ENCODE data around the gene ALKBH7. TPM values are rescaled to one million over a fixed set of nuclear protein-coding genes. Genes with fewer than 3 reads are reported as not detected.

The ALKBH7 gene
- total RNA-seq, 2 experiments from 2014 or later = 61.0 to 75.9 TPM

- ChIA-PET POLR2A (no interaction called here), CTCF (ENCODE audit: unreplicated experiment) (no interaction called here)
- peaks cover 14% of the 10 kb centered on the region for H3K4me1 ChIP-seq (ENCODE audit: insufficient read depth, low read length, poor library complexity, severe bottlenecking)
- peaks cover 34% of the 10 kb centered on the region for H3K36me3 ChIP-seq (ENCODE audit: insufficient read depth, low read length)
- H3K4me2 ChIP-seq (ENCODE audit: low read length) = peak overlapping the region; percentile 91
- H3K9me2 ChIP-seq (ENCODE audit: insufficient read depth, low read length) = no peaks in the 10 kb centered on the region
- H3K27ac ChIP-seq (ENCODE audit: low read depth, low read length, poor library complexity, severe bottlenecking) = peak overlapping the region; percentile 44
- H3K9me3 ChIP-seq (ENCODE audit: low read length) = no peaks in the 10 kb centered on the region
- H3K4me3 ChIP-seq (ENCODE audit: low read depth, low read length, poor library complexity, severe bottlenecking) = peak overlapping the region; percentile 81
- peak overlapping the region; percentile 97 for H2AFZ ChIP-seq (ENCODE audit: low read length)
- peaks cover 15% of the 10 kb centered on the region for H3K79me2 ChIP-seq (ENCODE audit: insufficient read depth, low read depth, low read length)
- no peaks in the 10 kb centered on the region for H4K20me1 ChIP-seq (ENCODE audit: insufficient read depth, low read length)
- TSS peak; percentile 84 for BruUV-seq (replicated peaks)
- no peak for DNase-seq (ENCODE audit: low spot score)
- intact Hi-C loops (cut with micrococcal nuclease; ENCODE audit: unreplicated experiment) = loop anchor here (10.0 kb wide), 1 partner anchor 112 kb away; the partner anchor contains the start of gene TUBB4A
- TF ChIP-seq CTCF (conservative IDR thresholded peaks at IDR 0.05; ENCODE audit: low read length) = no peak; the same call in 1 of the 2 replicates
- no peak for TF ChIP-seq EZH2phosphoT487 (IDR thresholded peaks at IDR 0.05; ENCODE audit: borderline replicate concordance, low read depth, low read length)
Observed at GRCh38 chr19:6392221-6393073, 19.9 kb downstream of the ALKBH7 start.

- Histone ChIP-seq H3K79me2 (ENCODE audit: insufficient read depth, low read depth, low read length) (peaks cover 15% of the 10 kb centered on the region), H2AFZ (ENCODE audit: low read length) (peak within 1 kb of the TSS; percentile 97), H3K4me2 (ENCODE audit: low read length) (peak within 1 kb of the TSS; percentile 91), H3K9me2 (ENCODE audit: insufficient read depth, low read length) (no peaks in the 10 kb centered on the region), H3K9me3 (ENCODE audit: low read length) (no peaks in the 10 kb centered on the region), H4K20me1 (ENCODE audit: insufficient read depth, low read length) (no peaks in the 10 kb centered on the region), H3K27ac (ENCODE audit: low read depth, low read length, poor library complexity, severe bottlenecking) (peak within 1 kb of the TSS; percentile 44), H3K36me3 (ENCODE audit: insufficient read depth, low read length) (peaks cover 26% of the 10 kb centered on the region), H3K4me3 (ENCODE audit: low read depth, low read length, poor library complexity, severe bottlenecking) (peak within 1 kb of the TSS; percentile 81), H3K4me1 (ENCODE audit: insufficient read depth, low read length, poor library complexity, severe bottlenecking) (peaks cover 14% of the 10 kb centered on the region)
- BruUV-seq (replicated peaks) = no TSS peak
- intact Hi-C loops (cut with micrococcal nuclease; ENCODE audit: unreplicated experiment) = loop anchor here (10.0 kb wide), 1 partner anchor 111 kb away; the partner anchor contains the start of gene TUBB4A
- DNase-seq (ENCODE audit: low spot score) = peak; percentile 96
- POLR2A ChIA-PET = no interaction called here
- CTCF ChIA-PET (ENCODE audit: unreplicated experiment) = no interaction called here
- no peak for TF ChIP-seq EZH2phosphoT487 (IDR thresholded peaks at IDR 0.05; ENCODE audit: borderline replicate concordance, low read depth, low read length)
- TF ChIP-seq CTCF (conservative IDR thresholded peaks at IDR 0.05; ENCODE audit: low read length) = peak; percentile 50
Observed at GRCh38 chr19:6393074-6393982, 20.7 kb downstream of the ALKBH7 start, which contains the start of gene GTF2F1. GTF2F1 (minus strand) TSS chr19:6393164; CDS start chr19:6392995, 169 bp downstream.
